Lower leg skin (tissue), 4 donors: Measurements from ENCODE around the gene CACNG3. TPM values are rescaled to one million over a fixed set of nuclear protein-coding genes. Genes with fewer than 3 reads are reported as not detected.
"Not testable (repeated sequence)": the region's sequence is repeated elsewhere in the genome, so short reads cannot be mapped to it uniquely, and the experiment has no call there.

Experiments used
- DNase-seq, 2 donors: peaks; one replicate each; pipeline ENCODE4 v3.0.0-alpha.2; 2019; ENCODE audit warnings: low spot score in 2 of 2
- H3K4me3 ChIP-seq: fragments of 200-600 bp; sonication (generic); 2 replicates; pipeline ENCODE4 v1.5.1; 2017; ENCODE audit warnings: mild to moderate bottlenecking, low read depth; ENCODE audit not compliant: poor library complexity, severe bottlenecking
- POLR2A ChIP-seq, 2 donors: fragments of 450-650 bp; IDR thresholded peaks; one replicate each; pipeline ENCODE4 v1.6.1; 2016 to 2017; ENCODE audit warnings: antibody characterized with exemption in 2 of 2, mild to moderate bottlenecking in 1 of 2, moderate library complexity in 1 of 2
- WGBS, 2 donors: methylation state at CpG; one replicate each; pipeline ENCODE4 v1.1.5; 2018; 5-methylcytosine and 5-hydroxymethylcytosine counted together
- intact Hi-C: fragments of 100-400 bp; cut with DNase I; formaldehyde crosslinking; loops from one replicate; pipeline ENCODE4 v1.15.0; 2023; ENCODE audit warnings: low total_unique reads
- total RNA-seq, 4 donors: library from RNA; depleted of rRNA; stranded (reverse); fragments of >200 nt; gene quantifications; one replicate each; pipeline ENCODE4 v1.1.0, GENCODE V29; 2016
- TF ChIP-seq, protein P1 (sequence below), 3 donors: fragments of 450-650 bp; IDR thresholded peaks; one replicate each; pipeline ENCODE4 v1.5.1; 2016; ENCODE audit warnings: antibody characterized with exemption in 3 of 3, mild to moderate bottlenecking in 3 of 3, moderate library complexity in 2 of 3

The CACNG3 gene
- total RNA-seq, 4 donors from 2014 or later, result not detected

DNA sequence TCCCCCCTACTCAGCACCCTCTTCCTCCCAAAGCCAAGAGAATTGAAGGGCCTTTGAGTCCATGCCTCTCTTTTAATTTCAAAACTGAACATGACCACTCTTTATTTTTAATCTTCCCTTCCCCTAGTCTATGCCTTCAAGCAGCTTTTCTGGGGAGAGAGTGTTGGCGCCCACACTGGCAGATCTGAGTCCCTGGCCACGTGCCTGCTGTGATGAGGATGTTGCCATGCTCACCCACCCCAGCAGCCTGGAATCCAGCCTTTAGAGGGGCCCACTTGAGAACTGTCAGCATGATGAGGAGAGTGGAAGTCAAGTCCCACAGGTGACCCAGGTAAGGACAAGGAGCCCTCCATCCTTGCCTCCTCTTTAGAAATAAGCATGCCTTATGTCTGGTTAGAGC lies 20.3 kb upstream of the CACNG3 start:
- no peak overlapping the region for H3K4me3 ChIP-seq
- TF ChIP-seq POLR2A (IDR thresholded peaks at IDR 0.05), result no peak
- TF ChIP-seq, protein P1, sequence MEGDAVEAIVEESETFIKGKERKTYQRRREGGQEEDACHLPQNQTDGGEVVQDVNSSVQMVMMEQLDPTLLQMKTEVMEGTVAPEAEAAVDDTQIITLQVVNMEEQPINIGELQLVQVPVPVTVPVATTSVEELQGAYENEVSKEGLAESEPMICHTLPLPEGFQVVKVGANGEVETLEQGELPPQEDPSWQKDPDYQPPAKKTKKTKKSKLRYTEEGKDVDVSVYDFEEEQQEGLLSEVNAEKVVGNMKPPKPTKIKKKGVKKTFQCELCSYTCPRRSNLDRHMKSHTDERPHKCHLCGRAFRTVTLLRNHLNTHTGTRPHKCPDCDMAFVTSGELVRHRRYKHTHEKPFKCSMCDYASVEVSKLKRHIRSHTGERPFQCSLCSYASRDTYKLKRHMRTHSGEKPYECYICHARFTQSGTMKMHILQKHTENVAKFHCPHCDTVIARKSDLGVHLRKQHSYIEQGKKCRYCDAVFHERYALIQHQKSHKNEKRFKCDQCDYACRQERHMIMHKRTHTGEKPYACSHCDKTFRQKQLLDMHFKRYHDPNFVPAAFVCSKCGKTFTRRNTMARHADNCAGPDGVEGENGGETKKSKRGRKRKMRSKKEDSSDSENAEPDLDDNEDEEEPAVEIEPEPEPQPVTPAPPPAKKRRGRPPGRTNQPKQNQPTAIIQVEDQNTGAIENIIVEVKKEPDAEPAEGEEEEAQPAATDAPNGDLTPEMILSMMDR (IDR thresholded peaks at IDR 0.05), result no peak
- no peak for DNase-seq
- intact Hi-C loops, result no loop called here
- 56 to 62% methylated on average over 2 of the region's 2 CpGs for WGBS, 2 donors

- H3K4me3 ChIP-seq, DNase-seq, intact Hi-C loops: not testable (repeated sequence)
- 58 to 66% methylated on average over 2 of the region's 2 CpGs for WGBS, 2 donors
These were observed 17.3 kb upstream of the CACNG3 start for GRCh38 chr16:24238846-24239245.

GRCh38 chr16:24246911-24247607 lies 9.1 kb upstream of the CACNG3 start:
- no peak overlapping the region for H3K4me3 ChIP-seq
- intact Hi-C loops, result no loop called here
- DNase-seq, result no peak
- 75 to 81% methylated on average over 4 of the region's 4 CpGs for WGBS, 2 donors
- TF ChIP-seq, protein P1 (IDR thresholded peaks at IDR 0.05), result no peak
- TF ChIP-seq POLR2A (IDR thresholded peaks at IDR 0.05), result no peak

DNA sequence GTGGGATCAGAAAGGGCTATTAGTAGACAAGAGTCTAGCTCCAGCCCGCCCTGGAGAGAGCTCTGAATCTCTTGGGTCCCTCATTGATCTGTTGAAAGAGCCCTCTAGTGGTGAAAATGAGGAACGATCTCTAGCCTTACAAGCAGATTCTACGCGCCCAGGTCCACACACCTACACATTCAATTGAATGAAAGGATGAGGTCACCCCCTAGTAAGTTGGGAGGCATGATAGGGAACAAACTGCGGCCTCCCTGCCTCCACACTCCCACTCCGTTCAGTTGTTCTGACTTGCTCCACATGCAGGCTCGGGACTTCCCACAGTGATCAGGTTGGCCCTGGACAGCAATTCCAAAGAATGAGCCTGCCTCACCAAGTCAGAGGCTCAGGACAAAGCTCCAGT lies 2.9 kb upstream of the CACNG3 start:
- WGBS, 2 donors, result 10 to 19% methylated on average over 7 of the region's 7 CpGs
- H3K4me3 ChIP-seq, result no peak overlapping the region
- DNase-seq, result no peak
- intact Hi-C loops, result loop anchor here (10.0 kb wide), 1 partner anchor 208 kb away; no protein-coding TSS in a partner anchor
- no peak for TF ChIP-seq POLR2A (IDR thresholded peaks at IDR 0.05)
- TF ChIP-seq, protein P1 (IDR thresholded peaks at IDR 0.05), result no peak

DNA sequence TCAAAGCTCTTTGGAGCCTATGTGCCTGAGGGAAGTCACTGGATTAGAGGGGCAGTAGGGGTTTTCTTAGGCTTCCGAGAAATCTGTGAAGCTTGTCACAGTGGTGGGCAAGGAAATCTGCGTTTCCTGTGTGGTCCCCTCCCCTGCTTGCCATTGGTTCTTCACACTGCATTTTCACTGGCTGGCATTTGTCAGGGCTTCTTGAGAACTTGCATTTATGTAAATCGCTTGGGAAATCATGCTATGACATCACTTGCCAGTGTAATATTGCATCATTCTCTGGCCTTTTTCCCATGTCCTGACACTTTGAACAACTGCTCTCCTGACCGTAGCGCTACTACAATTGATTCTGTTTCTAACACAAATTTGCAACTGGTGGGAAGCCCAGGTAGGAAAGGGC lies 1.8 kb downstream of the CACNG3 start:
- 51 to 61% methylated on average over 5 of the region's 5 CpGs for WGBS, 2 donors
- H3K4me3 ChIP-seq, result no peak overlapping the region
- no peak for DNase-seq
- TF ChIP-seq, protein P1 (IDR thresholded peaks at IDR 0.05), result no peak
- no peak for TF ChIP-seq POLR2A (IDR thresholded peaks at IDR 0.05)
- intact Hi-C loops, result loop anchor here (10.0 kb wide), 1 partner anchor 213 kb away; no protein-coding TSS in a partner anchor

GRCh38 chr16:24258791-24259190 lies 2.7 kb downstream of the CACNG3 start:
- intact Hi-C loops, result loop anchor here (10.0 kb wide), 1 partner anchor 214 kb away; no protein-coding TSS in a partner anchor
- no peak overlapping the region for H3K4me3 ChIP-seq
- DNase-seq, result no peak
- TF ChIP-seq POLR2A (IDR thresholded peaks at IDR 0.05), result no peak
- TF ChIP-seq, protein P1 (IDR thresholded peaks at IDR 0.05), result no peak
- 76 to 85% methylated on average over 1 of the region's 1 CpG for WGBS, 2 donors
